ELF-1 (cell line): ENCODE data around the gene SLF1.

ENCODE experiments used
- DNase-seq: peaks from one replicate; pipeline ENCODE4 v3.0.0-alpha.2; 2016; ENCODE audit warnings: low read depth, low spot score

The SLF1 gene

DNA sequence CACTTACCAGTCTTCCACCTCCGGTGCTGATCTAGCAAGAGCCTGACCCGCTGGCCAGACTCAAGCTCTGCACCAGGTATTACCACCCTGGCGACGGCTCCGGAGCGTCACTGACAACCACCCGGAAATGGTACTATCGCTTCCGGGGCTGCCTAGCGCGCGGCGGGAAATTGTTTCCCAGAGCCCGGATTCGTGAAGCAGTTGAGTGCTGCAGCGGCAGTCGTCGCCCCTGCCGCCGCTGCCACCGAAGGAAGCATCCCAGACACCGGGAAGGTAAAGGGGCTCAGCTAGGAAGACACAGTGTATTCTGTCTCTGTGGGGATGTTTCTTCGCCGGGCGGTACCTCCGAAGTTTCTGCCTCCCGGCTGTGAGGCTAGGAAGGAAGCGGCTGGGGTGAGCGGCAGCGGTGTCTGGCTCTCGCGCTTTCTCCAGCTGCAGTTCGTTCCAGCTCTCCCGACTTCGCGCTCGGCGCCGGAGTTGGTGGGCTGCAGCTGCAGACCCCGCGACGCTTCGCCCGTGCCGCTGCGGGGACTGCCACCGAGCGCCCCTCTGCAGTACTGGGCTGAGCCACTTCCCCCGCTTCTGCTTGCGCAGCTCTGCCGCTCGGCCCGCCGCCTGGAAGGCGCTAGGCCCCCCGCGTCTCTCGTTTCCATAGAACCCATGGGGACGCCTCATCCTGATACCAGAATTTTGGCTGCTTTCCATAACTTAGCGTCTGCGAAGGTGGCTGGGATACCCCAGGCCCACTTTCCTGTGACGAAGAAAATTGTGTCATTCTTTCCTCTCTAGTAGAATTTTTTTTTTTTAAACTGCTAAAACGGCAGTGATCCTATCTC is at the start of gene SLF1, which contains the start of gene KIAA0825:
Gene SLF1 (plus strand): TSS at position 177 of the 836 bp plus-strand sequence. CDS start 10,142 bp downstream, outside the sequence.
Gene KIAA0825 (minus strand): TSS at position 112 of the 836 bp plus-strand sequence. CDS start 81,478 bp downstream, outside the sequence.
- peak; percentile 95 for DNase-seq

GRCh38 chr5:94571415-94571814 is 47.1 kb upstream of the SLF1 start:
- DNase-seq, result no peak

GRCh38 chr5:94573349-94573748 is 45.1 kb upstream of the SLF1 start:
- DNase-seq, result peak; percentile 46

GRCh38 chr5:94575196-94575595 is 43.3 kb upstream of the SLF1 start:
- DNase-seq, result no peak

DNA sequence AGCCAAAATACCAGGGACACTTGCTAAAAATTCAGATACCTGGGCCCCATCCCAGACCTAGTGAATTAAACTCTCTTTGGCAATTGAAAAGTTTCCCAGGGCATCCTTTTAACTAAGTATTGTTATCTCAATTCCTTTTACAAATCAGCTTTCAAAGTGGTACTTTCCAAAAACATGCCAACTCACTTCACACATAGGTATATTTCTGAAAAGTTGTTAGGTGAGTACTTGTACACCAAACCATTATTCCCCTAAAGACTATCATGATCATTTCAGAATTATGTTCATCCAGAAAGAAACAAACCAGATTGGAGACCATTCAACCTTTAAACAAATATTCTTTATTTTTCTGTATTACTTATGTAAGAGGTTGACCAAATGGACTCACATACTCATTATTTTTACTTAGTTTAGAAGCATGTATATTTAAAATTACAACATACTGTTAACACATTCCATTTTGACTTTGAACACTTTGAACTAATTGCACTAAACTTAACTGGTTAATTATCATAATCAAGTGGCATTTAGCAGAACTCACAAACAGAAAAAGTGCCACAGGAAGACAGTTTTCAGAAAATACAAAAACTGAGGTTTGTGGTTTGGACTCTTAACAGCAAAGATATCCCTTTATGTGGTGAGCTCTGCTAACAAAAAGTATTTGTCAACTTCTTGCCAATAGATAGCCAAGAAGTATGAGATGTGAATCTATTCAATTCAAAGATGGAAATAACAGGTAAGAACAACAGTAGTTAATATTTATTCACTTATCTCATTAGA is 40.8 kb upstream of the SLF1 start:
- DNase-seq, result no peak

DNA sequence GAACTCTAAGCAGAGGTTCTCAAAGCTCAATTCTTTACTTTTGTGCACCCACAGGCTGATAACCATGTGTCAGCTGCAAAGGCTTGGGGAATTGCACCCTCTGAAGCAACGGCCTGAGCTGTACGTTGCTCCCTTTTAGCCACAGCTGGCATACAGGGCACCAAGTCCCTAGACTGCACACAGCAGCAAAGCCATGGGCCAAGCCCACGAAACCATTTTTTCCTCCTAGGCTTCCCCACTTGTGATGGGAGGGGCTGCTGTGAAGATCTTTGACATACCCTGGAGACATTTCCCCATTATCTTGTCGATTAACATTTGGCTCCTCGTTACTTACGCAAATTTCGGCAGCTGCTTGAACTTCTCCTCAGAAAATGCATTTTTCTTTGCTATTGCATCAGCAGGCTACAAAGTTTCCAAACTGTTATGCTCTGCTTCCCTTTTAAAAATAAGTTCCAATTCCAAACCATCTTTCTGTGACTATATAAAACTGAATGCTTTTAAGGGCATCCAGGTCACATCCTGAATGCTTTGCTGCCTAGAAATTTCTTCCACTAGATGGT is 23.1 kb upstream of the SLF1 start:
- DNase-seq, result no peak

- no peak for DNase-seq
Observed at GRCh38 chr5:94613583-94613982, 4.9 kb upstream of the SLF1 start.

GRCh38 chr5:94614156-94614805 is 4.2 kb upstream of the SLF1 start:
- DNase-seq, result no peak

- DNase-seq, result no peak
Observed at GRCh38 chr5:94615862-94616261, 2.6 kb upstream of the SLF1 start.

DNA sequence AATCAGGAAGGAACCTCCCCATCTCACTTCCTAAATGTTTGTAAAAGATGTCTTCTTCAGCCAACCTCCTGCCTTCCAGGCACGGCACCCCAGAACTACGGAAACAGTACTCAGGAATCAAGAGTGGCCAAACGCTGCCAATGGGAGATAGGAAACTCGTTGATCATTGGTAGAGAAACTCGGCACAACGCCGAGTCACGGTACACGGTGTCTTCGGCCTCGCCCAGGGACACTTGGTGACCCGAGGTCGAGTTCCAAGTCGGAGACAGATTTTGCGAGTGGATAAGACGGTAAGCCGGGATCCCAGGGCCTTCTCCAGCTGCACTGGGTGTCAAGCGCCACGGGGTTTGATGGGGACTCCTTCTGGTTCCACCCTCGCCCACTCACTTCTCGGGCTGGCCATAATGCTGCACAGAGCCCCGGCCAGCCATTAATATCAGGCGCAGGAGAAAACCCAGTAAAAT is 408 bp upstream of the SLF1 start:
- DNase-seq, result no peak

DNA sequence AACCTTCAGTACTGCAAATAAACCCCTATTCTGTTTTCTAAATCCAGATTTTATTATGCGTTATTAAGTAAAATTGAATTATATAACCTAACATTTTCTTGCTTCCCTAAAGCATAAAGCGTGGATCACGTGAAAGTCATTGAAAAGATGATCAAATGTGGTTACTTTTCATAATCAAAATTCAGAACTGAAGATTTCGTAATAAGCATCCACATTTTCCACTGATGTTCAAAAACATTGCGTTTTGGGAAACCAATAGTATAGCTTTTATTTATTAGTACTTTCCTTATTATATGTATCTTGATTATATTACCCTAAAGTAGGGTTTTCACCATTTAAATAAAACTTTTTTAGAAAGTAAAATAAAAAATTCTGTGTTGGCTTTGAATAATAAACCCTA is 1.8 kb downstream of the SLF1 start:
- DNase-seq, result no peak

GRCh38 chr5:94621763-94622162 is 3.3 kb downstream of the SLF1 start:
- no peak for DNase-seq

GRCh38 chr5:94623011-94623410 is 4.5 kb downstream of the SLF1 start:
- DNase-seq, result no peak

GRCh38 chr5:94623877-94624276 is 5.4 kb downstream of the SLF1 start:
- no peak for DNase-seq

GRCh38 chr5:94627191-94627590 is 8.7 kb downstream of the SLF1 start:
- DNase-seq, result no peak

- DNase-seq, result no peak
Observed at GRCh38 chr5:94632024-94632423, 13.6 kb downstream of the SLF1 start.

DNA sequence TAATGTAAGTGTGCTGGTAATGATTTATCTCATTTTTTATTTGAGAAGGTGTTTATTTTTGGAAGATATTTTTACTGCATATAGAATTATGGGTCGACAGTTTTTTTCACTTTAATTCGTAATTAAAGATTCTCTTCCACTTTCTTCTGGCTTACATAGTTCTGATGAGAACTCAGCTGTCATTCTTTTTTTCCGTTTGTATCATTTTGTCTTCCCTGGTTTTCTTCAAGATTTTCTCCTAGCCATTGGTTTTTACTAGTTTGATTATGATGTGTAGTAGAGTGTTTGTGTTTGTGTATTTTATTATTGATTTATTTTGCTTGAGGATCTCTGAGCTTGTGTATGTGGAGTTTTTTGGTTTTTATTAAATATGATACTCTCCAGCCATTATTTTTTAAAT is 21.7 kb downstream of the SLF1 start:
- no peak for DNase-seq

- DNase-seq, result no peak
Observed at GRCh38 chr5:94645053-94645452, 26.6 kb downstream of the SLF1 start.

DNA sequence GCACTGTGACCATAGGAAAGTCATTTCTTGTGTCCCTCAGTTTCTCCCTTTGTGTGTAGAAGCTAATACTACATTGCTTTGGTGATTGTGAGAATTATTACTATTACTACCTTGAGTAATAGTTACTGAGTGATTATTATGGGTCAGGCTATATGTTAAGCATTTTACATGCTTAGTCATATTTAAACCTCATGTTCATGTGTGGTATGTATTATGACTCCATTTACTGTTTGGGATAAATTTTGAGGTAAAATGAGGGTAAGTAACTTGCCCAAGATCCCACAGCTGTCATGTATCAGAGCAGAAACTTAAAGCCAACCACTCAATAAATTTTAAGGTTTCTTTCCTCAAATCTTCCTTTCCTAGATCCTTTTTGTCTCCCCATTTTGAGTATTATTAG is 28.3 kb downstream of the SLF1 start:
- DNase-seq, result no peak

- DNase-seq, result no peak
Observed at GRCh38 chr5:94649874-94650273, 31.4 kb downstream of the SLF1 start.

- no peak for DNase-seq
Observed at GRCh38 chr5:94658272-94658671, 39.8 kb downstream of the SLF1 start.

DNA sequence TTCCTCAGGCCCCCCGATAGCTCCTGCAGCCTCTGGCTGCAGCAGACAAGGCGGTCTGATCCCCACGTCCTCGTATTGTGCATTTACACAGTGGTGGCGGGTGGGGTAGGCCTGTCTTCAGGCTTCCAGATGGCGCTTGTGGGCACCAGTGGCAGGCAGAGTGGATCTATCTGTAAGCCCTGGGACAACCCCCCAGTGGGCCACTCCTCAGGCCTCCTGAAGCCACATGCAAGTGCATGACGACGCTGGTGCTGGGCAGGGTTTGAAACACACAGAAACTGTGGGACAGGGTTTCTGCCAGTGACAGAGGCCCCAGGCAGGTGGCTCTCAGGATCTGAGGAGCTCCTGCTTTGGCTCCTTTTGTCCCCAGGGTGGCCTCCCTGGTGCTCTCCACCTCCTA is 42.0 kb downstream of the SLF1 start:
- no peak for DNase-seq
